GM10248 (cell line): Measurements from ENCODE around the gene SLC37A4.

Experiments
- CTCF ChIA-PET: fragments of 300-600 bp; sonication (Branson Sonifier 250); formaldehyde crosslinking; extraction: SDS; loops from one replicate; lab custom pipeline; 2021; ENCODE audit warnings: antibody characterized with exemption; lab: Yijun Ruan, JAX
- POLR2A ChIA-PET: fragments of 350-650 bp; sonication (Branson Sonifier 250); formaldehyde crosslinking; extraction: SDS; loops from one replicate; lab custom pipeline; 2020; ENCODE audit warnings: antibody characterized with exemption; lab: Yijun Ruan, JAX
- DNase-seq: peaks from one replicate; pipeline ENCODE4 v3.0.0; 2012; ENCODE audit errors: extremely low spot score
- TF ChIP-seq, protein P1 (sequence below): IDR thresholded peaks from 2 replicates; pipeline ENCODE4 v1.5.1; 2012; ENCODE audit warnings: mild to moderate bottlenecking, low read depth; ENCODE audit errors: extremely low read depth, missing control alignments, control extremely low read depth

The SLC37A4 gene

DNA sequence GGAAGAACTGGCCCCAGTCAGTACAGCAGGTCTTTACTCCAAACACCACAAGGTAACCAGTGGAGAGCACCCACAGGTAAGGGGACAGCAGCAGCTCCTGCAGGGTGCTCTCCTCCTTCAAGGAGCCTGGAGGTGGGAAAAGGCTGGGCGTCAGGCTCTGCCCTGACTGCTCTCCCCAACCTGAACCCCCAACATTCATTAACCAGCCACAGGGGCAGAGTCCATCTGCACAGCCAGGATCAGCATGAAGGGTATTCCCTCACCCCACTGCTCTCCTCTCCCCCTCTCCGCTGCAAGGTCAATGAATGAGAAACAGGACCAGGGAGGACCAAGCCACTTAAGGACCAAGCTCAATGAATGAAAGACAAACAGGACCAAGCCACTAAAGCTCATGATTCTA, 3.7 kb downstream of the SLC37A4 start:
- CTCF ChIA-PET, result interaction anchor here (1.2 kb wide), 1 partner anchor 97 kb away, joined by 3 read pairs; no protein-coding TSS in a partner anchor
- TF ChIP-seq, protein P1, sequence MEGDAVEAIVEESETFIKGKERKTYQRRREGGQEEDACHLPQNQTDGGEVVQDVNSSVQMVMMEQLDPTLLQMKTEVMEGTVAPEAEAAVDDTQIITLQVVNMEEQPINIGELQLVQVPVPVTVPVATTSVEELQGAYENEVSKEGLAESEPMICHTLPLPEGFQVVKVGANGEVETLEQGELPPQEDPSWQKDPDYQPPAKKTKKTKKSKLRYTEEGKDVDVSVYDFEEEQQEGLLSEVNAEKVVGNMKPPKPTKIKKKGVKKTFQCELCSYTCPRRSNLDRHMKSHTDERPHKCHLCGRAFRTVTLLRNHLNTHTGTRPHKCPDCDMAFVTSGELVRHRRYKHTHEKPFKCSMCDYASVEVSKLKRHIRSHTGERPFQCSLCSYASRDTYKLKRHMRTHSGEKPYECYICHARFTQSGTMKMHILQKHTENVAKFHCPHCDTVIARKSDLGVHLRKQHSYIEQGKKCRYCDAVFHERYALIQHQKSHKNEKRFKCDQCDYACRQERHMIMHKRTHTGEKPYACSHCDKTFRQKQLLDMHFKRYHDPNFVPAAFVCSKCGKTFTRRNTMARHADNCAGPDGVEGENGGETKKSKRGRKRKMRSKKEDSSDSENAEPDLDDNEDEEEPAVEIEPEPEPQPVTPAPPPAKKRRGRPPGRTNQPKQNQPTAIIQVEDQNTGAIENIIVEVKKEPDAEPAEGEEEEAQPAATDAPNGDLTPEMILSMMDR, result no peak
- no peak for DNase-seq
- POLR2A ChIA-PET, result interaction anchor here (0.8 kb wide), 1 partner anchor 26 kb away, joined by 3 read pairs; no protein-coding TSS in a partner anchor

DNA sequence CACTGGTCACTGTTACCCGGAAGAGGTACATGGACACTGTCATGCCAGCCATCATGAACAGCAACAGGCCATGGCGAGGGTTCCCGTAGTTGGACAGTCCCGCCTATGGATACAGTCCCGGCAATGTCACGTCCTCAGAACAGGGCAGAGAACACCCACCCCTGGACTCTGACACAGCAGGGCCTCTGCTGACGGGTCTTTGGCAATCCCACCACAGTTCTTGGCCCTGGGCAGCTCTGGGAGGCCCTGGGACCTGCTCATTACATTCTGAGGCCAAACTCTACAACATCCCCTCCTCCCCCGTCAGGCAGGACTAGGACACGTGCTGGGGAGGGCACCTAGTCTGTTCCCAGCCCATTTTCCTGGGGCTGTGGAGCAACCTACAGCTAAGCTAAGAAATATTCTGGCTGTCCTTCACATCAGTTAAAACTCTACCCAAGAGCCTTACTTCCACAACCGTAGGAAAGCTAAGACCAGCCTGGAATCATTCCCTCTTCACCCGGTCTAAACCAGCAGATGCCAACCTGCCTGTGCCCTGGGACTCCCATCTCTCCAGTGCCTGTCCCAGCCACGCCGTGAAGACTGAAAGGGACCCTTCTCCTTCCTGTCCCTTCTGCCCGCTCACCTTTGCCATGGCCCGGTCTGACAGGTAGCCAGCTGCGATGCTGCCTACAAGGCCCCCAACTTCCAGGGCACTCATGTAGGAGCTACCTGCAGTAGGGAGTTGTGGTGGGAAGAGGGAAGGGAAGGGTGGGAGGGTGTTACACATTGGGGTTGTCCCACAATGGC, 4.5 kb downstream of the SLC37A4 start:
- CTCF ChIA-PET, result interaction anchor here (1.2 to 1.3 kb wide), 2 partner anchors 42 to 96 kb away, joined by 3 read pairs; partner anchors contain the start of gene VPS11
- DNase-seq, result peak; percentile 5
- TF ChIP-seq, protein P1, result no peak
- POLR2A ChIA-PET, result interaction anchor here (0.6 to 0.8 kb wide), 2 partner anchors 11 to 26 kb away, joined by 3 to 9 read pairs; no protein-coding TSS in a partner anchor

DNA sequence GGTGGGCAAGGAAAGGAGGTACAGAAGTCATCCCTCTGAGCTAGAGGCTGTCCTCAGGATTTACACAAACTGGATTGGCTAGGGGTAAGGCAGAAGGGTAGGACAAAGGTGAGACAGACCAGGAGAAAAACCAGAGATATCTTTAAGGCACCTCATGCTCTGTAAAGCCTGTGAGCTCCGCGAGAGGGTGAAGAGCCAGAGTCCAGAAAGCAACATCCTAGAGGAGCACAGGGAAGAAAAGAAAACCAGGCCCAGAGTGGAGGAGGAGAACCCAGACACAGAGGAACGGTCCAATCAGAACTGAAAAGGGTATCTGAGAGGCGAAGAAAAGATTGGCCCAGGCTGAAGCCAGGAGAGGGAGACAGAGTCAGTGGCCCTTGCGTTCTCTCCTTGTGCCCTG, 5.1 kb downstream of the SLC37A4 start:
- DNase-seq, result no peak
- CTCF ChIA-PET, result interaction anchor here (1.0 to 1.3 kb wide), 2 partner anchors 10 to 42 kb away, joined by 3 read pairs; partner anchors contain the start of gene VPS11
- POLR2A ChIA-PET, result no interaction called here
- TF ChIP-seq, protein P1, result no peak

DNA sequence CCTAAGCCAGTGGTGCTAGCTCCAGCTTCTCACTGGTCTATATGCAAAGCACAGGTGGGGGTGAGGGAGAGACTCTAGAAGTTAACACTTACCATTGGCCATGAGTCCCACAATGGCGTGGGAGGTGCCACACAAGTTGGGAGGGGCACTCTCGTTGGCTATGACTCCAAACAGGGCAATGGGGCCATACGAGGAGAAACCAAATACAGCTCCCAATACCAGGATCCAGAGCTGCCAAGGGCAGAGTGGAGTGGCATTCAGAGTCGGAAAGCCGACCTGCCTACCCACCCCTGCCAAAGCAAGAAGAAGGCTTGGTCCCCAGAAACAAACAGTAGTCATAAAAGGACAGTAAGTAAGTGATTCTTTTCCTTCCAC, 5.6 kb downstream of the SLC37A4 start:
- DNase-seq, result no peak
- TF ChIP-seq, protein P1, result no peak
- ChIA-PET POLR2A (no interaction called here), CTCF (interaction anchor here (1.0 to 1.3 kb wide), 2 partner anchors 11 to 43 kb away, joined by 3 read pairs; partner anchors contain the start of gene VPS11)

DNA sequence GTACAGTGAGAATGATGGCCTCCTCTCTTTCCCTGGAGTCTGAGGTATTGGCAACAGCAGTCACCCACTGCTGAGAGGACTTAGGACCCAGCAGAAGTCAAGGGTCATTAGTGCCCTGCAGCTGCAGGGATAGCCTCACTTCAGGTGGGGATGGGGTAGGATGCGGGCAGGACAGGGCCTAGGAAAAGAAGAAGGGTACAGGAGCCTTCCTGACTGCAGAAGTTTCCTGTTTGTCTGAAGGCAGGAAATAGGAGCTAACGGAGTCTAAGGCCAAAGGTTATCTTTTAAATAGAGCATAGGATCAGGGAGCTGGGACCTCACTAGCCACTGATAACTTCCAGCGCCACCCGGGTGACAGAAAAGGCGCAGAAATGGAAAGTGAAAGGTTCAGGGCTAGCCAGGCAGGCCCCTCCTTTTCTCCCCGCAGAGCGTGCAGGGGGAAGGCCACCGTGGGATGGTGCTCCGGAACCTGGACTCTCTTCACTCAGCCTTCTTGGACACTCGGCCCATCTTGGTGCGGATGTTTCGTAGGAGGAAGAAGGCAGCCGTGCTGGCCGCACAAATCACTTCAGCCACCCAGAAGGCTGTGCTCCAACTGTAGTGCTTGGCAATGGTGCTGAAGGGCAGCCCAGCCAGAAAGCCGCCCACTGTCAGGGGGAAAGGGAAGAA, 6.1 kb downstream of the SLC37A4 start:
- CTCF ChIA-PET, result interaction anchor here (0.9 to 1.9 kb wide), 4 partner anchors 11 to 313 kb away, joined by 3 to 4 read pairs (median 3); partner anchors contain the start of gene VPS11
- POLR2A ChIA-PET, result no interaction called here
- DNase-seq, result no peak
- TF ChIP-seq, protein P1, result no peak

DNA sequence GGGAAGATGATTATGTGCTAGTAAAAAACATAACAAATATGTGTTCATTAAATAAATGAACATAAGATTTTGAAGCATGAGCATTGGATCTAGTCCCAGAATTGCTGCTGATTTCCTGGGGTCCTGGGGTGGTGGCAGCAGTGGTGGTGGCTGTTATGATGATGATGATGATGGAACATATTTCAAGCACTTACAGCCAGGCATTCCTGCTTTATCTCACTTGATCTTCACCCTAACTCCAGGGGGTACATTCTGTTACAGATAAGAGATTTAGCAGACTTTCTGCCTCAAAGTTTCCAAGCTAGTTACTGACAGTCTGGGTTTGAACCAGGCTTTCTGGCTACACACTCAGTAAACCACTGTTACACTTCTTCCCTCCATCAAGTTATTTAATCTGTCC, 6.9 kb downstream of the SLC37A4 start:
- ChIA-PET POLR2A (no interaction called here), CTCF (interaction anchor here (0.7 to 1.9 kb wide), 5 partner anchors 24 to 314 kb away, joined by 3 to 4 read pairs (median 3); no protein-coding TSS in a partner anchor)
- TF ChIP-seq, protein P1, result no peak
- no peak for DNase-seq
